H9 (cell line): Measurements from ENCODE around the gene APOA1. TPM values are rescaled to one million over a fixed set of nuclear protein-coding genes. Genes with fewer than 3 reads are reported as not detected.

ENCODE experiments used
- DNase-seq: peaks from one replicate; pipeline ENCODE4 v3.0.0-alpha.2; 2017
- H2AFZ ChIP-seq: one replicate; pipeline ENCODE4 v1.6.1; 2013; ENCODE audit warnings: mild to moderate bottlenecking, low read length, control low read depth, moderate library complexity
- H2AK5ac ChIP-seq: 2 replicates; pipeline ENCODE4 v1.6.1; 2013; ENCODE audit warnings: low read length, control low read depth, mixed read lengths; ENCODE audit not compliant: insufficient read length
- H2BK120ac ChIP-seq: one replicate; pipeline ENCODE4 v1.6.1; 2013; ENCODE audit warnings: low read depth, mild to moderate bottlenecking, low read length, control low read depth, inconsistent platforms; ENCODE audit not compliant: poor library complexity, severe bottlenecking
- H2BK12ac ChIP-seq: 2 replicates; pipeline ENCODE4 v1.6.1; 2013; ENCODE audit warnings: low read length, control low read depth, mixed read lengths, low read depth; ENCODE audit not compliant: insufficient read length
- H2BK15ac ChIP-seq: 2 replicates; pipeline ENCODE4 v1.6.1; 2013; ENCODE audit warnings: low read depth, low read length, control low read depth
- H2BK20ac ChIP-seq: one replicate; pipeline ENCODE4 v1.6.1; 2013; ENCODE audit warnings: low read depth, mild to moderate bottlenecking, low read length, control low read depth, inconsistent platforms; ENCODE audit not compliant: poor library complexity, severe bottlenecking
- H2BK5ac ChIP-seq: 2 replicates; pipeline ENCODE4 v1.6.1; 2013; ENCODE audit warnings: low read length, control low read depth, mixed read lengths; ENCODE audit not compliant: insufficient read length
- H3K14ac ChIP-seq: 2 replicates; pipeline ENCODE4 v1.6.1; 2013; ENCODE audit warnings: low read length, control low read depth; ENCODE audit not compliant: insufficient read depth
- H3K18ac ChIP-seq: 2 replicates; pipeline ENCODE4 v1.6.1; 2013; ENCODE audit warnings: low read depth, mild to moderate bottlenecking, mixed read lengths, low read length, control low read depth; ENCODE audit not compliant: insufficient read length
- H3K23ac ChIP-seq: 2 replicates; pipeline ENCODE4 v1.6.1; 2013; ENCODE audit warnings: low read length, control low read depth, mixed read lengths, low read depth; ENCODE audit not compliant: insufficient read length
- H3K23me2 ChIP-seq: 2 replicates; pipeline ENCODE4 v1.6.1; 2013; ENCODE audit warnings: low read depth, mild to moderate bottlenecking, mixed read lengths, low read length, control low read depth; ENCODE audit not compliant: insufficient read length, poor library complexity, severe bottlenecking
- H3K27ac ChIP-seq: 2 replicates; pipeline ENCODE4 v1.5.1; 2013; ENCODE audit warnings: low read length, control low read depth, mixed read lengths, low read depth; ENCODE audit not compliant: insufficient read length
- H3K27me3 ChIP-seq: 2 replicates; pipeline ENCODE4 v1.6.1; 2013; ENCODE audit warnings: low read length, control low read depth, inconsistent platforms; ENCODE audit not compliant: insufficient read depth
- H3K4ac ChIP-seq: 2 replicates; pipeline ENCODE4 v1.6.1; 2013; ENCODE audit warnings: low read depth, mild to moderate bottlenecking, control low read depth, inconsistent platforms, low read length, moderate library complexity
- H3K4me1 ChIP-seq: 2 replicates; pipeline ENCODE4 v1.6.1; 2013; ENCODE audit warnings: low read length, control low read depth, inconsistent platforms; ENCODE audit not compliant: insufficient read depth
- H3K4me2 ChIP-seq: 2 replicates; pipeline ENCODE4 v1.6.1; 2013; ENCODE audit warnings: low read length, control low read depth, mixed read lengths; ENCODE audit not compliant: insufficient read length, insufficient read depth
- H3K56ac ChIP-seq: 2 replicates; pipeline ENCODE4 v1.6.1; 2013; ENCODE audit warnings: low read depth, mild to moderate bottlenecking, mixed read lengths, low read length, control low read depth; ENCODE audit not compliant: insufficient read length
- H3K79me1 ChIP-seq: 2 replicates; pipeline ENCODE4 v1.6.1; 2013; ENCODE audit warnings: low read depth, mild to moderate bottlenecking, moderate library complexity, low read length, control low read depth, inconsistent platforms; ENCODE audit not compliant: insufficient read depth, poor library complexity, severe bottlenecking
- H3K79me2 ChIP-seq: 2 replicates; pipeline ENCODE4 v1.6.1; 2013; ENCODE audit warnings: low read length, control low read depth, inconsistent platforms; ENCODE audit not compliant: insufficient read depth
- H3K9ac ChIP-seq: 2 replicates; pipeline ENCODE4 v1.6.1; 2013; ENCODE audit warnings: low read length, control low read depth, mixed read lengths; ENCODE audit not compliant: insufficient read length; ENCODE audit errors: extremely low read depth
- H3K9me3 ChIP-seq: one replicate; pipeline ENCODE4 v1.6.1; 2013; ENCODE audit warnings: low read depth, low read length, inconsistent platforms; ENCODE audit not compliant: control insufficient read depth
- H3T11ph ChIP-seq: one replicate; pipeline ENCODE4 v1.6.1; 2013; ENCODE audit warnings: mild to moderate bottlenecking, low read length, control low read depth, inconsistent platforms
- H4K20me1 ChIP-seq: one replicate; pipeline ENCODE4 v1.6.1; 2013; ENCODE audit not compliant: control insufficient read depth, insufficient read length, insufficient read depth
- H4K5ac ChIP-seq: 2 replicates; pipeline ENCODE4 v1.6.1; 2013; ENCODE audit warnings: low read depth, mild to moderate bottlenecking, mixed read lengths, low read length, control low read depth; ENCODE audit not compliant: insufficient read length
- H4K8ac ChIP-seq: replicated peaks from 2 replicates; pipeline ENCODE4 v1.6.1; 2013; ENCODE audit warnings: low read length, control low read depth, mixed read lengths, low read depth; ENCODE audit not compliant: insufficient read length
- H4K91ac ChIP-seq: 2 replicates; pipeline ENCODE4 v1.6.1; 2013; ENCODE audit warnings: low read depth, mild to moderate bottlenecking, moderate library complexity, mixed read lengths, low read length, control low read depth; ENCODE audit not compliant: insufficient read length
- H3K27ac Mint-ChIP-seq, 3 experiments: 2 replicates in 2 of 3; 3 replicates in 1 of 3; pipeline ENCODE4 v1.8.0; 2020 to 2021; ENCODE audit warnings: mixed read lengths in 3 of 3, mild to moderate bottlenecking in 1 of 3, moderate library complexity in 1 of 3
- H3K27me3 Mint-ChIP-seq: 2 replicates; pipeline ENCODE4 v1.8.0; 2021; ENCODE audit warnings: low read depth, mild to moderate bottlenecking, moderate library complexity, mixed read lengths
- H3K36me3 Mint-ChIP-seq, 3 experiments: 2 replicates in 2 of 3; 3 replicates in 1 of 3; pipeline ENCODE4 v1.8.0; 2020 to 2021; ENCODE audit warnings: low read depth in 3 of 3, mixed read lengths in 3 of 3; ENCODE audit not compliant: insufficient read depth in 1 of 3
- H3K4me1 Mint-ChIP-seq, 2 experiments: 2 replicates each; pipeline ENCODE4 v1.8.0; 2020; ENCODE audit warnings: mixed read lengths in 2 of 2
- H3K4me3 Mint-ChIP-seq, 2 experiments: 2 replicates in 1 of 2; 3 replicates in 1 of 2; pipeline ENCODE4 v1.8.0; 2020 to 2021; ENCODE audit warnings: mild to moderate bottlenecking in 2 of 2, mixed read lengths in 2 of 2, moderate library complexity in 1 of 2
- H3K9me3 Mint-ChIP-seq, 2 experiments: 2 replicates in 1 of 2; 3 replicates in 1 of 2; pipeline ENCODE4 v1.8.0; 2020; ENCODE audit warnings: mild to moderate bottlenecking in 2 of 2, mixed read lengths in 2 of 2, moderate library complexity in 1 of 2
- CTCF ChIP-seq: fragments of 200-600 bp; sonication (generic); conservative IDR thresholded peaks from 3 replicates; pipeline ENCODE4 v1.8.0; 2021; ENCODE audit warnings: antibody characterized with exemption, mild to moderate bottlenecking
- WGBS: extraction: QIAGEN DNeasy Blood & Tissue Kit; methylation state at CpG from one replicate; pipeline ENCODE4 v1.1.7; 2013; ENCODE audit warnings: missing lambda C conversion rate, low lambda C conversion rate, mixed read lengths; ENCODE audit not compliant: insufficient read length; ENCODE audit errors: extremely low coverage; 5-methylcytosine and 5-hydroxymethylcytosine counted together
- total RNA-seq: library from RNA; stranded (reverse); gene quantifications from 2 replicates; pipeline ENCODE4 v1.2.1, GENCODE V29; 2021

APOA1 gene
- total RNA-seq, 1 experiment from 2014 or later: 0.68 TPM

DNA sequence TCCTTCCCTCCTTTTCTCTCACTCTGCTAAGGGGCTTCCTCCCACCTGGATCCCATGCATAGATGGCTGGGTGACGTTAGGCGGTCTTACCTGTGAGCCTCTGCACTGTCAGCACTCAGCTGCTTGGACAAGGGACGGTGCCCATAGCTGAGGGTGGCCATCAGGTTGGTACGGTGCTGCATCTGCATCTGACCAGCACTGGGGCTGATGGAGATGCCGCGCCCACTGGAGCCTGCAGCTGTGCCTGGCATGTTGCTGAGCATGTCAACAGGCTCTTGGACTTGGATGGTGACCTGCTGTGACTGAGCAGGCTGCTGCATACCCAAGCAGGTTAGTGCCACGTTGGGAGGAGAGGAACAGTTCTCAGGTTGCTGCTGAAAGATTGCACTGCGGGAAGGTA lies 21.8 kb upstream of the APOA1 start:
- Mint-ChIP-seq H3K9me3 (no peaks in the 10 kb centered on the region), H3K36me3 (peaks cover 25 to 75% (median 67%) of the 10 kb centered on the region in 3 experiments), H3K4me3 (no peak overlapping the region), H3K27me3 (no peaks in the 10 kb centered on the region), H3K27ac (no peak overlapping the region; a peak in 1 of 7 replicates), H3K4me1 (no peaks in the 10 kb centered on the region)
- H4K91ac ChIP-seq: no peak overlapping the region
- no peak overlapping the region for H3T11ph ChIP-seq
- no peaks in the 10 kb centered on the region for H3K9me3 ChIP-seq
- H3K23ac ChIP-seq: no peak overlapping the region
- H3K18ac ChIP-seq: no peak overlapping the region
- no peak overlapping the region for H2BK5ac ChIP-seq
- H3K23me2 ChIP-seq: no peaks in the 10 kb centered on the region
- H3K9ac ChIP-seq: no peak overlapping the region
- H3K4ac ChIP-seq: no peak overlapping the region
- H4K5ac ChIP-seq: peak overlapping the region; percentile 46
- H3K27me3 ChIP-seq: no peaks in the 10 kb centered on the region
- no CpG with 5 or more reads among the region's 8 CpGs for WGBS
- H3K4me1 ChIP-seq: no peaks in the 10 kb centered on the region
- no peaks in the 10 kb centered on the region for H3K79me2 ChIP-seq
- no peak overlapping the region for H2BK12ac ChIP-seq
- H3K4me2 ChIP-seq: no peak overlapping the region
- no peaks in the 10 kb centered on the region for H4K20me1 ChIP-seq
- no peak for DNase-seq
- H4K8ac ChIP-seq: no peak overlapping the region
- no peak overlapping the region for H3K27ac ChIP-seq
- no peak overlapping the region for H2BK15ac ChIP-seq
- TF ChIP-seq CTCF: no peak
- H3K14ac ChIP-seq: no peak overlapping the region
- H2BK120ac ChIP-seq: no peak overlapping the region
- H3K79me1 ChIP-seq: no peaks in the 10 kb centered on the region
- H2AFZ ChIP-seq: no peak overlapping the region
- H3K56ac ChIP-seq: no peak overlapping the region
- no peak overlapping the region for H2AK5ac ChIP-seq
- no peak overlapping the region for H2BK20ac ChIP-seq
